Activated naive CD4-positive, alpha-beta T cell (primary cell): Measurements from ENCODE around the gene CEP72.
"Not testable (repeated sequence)": the region's sequence is repeated elsewhere in the genome, so short reads cannot be mapped to it uniquely, and the experiment has no call there.

Source experiments
- DNase-seq, 4 experiments: peaks; one replicate each; lab custom pipeline; 2025; lab: John Stamatoyannopoulos, UW

CEP72 gene

GRCh38 chr5:672329-673160 is 60.4 kb downstream of the CEP72 start:
- peak in 2 of 4 experiments; percentile 38 to 46 for DNase-seq

GRCh38 chr5:673161-673830 is 61.2 kb downstream of the CEP72 start:
- DNase-seq = no peak

DNA sequence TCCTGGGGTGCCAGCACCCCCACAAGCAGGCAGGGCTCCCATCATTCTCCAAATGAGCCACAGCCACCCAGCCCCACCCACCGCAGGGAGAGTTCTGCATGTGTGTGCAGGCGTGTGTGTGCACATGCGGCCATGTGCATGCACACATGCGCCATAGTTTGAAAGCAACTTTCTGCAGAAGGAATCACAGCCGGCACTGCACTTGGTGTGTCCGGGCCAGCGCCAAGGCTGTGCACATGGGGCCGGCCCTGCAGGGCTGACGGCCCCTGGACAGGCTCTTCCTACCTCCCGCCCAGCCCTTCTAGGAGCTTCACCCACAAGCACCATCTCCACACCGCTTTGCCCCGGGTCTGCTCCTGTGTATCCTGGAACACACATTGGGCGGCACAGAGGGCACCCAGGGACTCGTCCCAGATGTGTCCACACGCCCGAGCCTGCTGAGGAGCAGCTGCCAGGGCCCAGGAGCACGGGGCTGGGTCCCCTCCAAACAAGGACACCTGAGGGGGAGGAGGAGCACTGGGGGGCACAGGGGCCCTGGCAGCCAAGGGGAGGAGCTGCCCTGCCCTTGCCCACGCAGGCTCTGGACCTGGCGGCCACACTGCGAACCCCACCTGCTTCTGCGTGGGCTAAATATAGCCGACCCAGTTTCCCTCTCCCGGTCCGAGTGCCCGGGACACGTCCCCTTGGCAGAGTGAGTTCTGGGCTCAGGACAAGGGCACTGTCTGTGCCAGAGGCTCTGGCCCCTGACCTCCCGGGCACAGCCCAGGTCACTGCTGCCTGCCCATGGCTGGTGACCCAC is 61.9 kb downstream of the CEP72 start:
- no peak for DNase-seq

DNA sequence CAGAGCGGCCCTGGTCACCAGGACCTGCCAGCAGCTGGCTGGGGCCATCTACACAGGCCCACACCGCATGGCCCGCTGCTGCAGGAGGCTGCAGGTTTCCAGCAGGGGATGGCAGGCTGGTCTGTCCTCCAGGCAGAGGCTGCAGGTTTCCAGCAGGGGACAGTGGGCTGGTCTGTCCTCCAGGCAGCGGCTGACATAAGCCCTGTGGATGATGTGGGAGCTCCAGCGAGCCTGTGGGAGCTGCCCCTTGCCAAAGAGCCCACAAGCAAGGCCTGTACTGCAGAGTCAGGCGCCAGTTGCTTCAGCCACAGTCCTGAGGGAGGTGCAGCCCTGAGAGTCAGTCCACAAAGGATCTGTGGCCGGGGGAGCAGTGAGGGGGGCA is 62.5 kb downstream of the CEP72 start:
- DNase-seq = no peak

GRCh38 chr5:675111-675870 is 63.2 kb downstream of the CEP72 start:
- DNase-seq = no peak

DNA sequence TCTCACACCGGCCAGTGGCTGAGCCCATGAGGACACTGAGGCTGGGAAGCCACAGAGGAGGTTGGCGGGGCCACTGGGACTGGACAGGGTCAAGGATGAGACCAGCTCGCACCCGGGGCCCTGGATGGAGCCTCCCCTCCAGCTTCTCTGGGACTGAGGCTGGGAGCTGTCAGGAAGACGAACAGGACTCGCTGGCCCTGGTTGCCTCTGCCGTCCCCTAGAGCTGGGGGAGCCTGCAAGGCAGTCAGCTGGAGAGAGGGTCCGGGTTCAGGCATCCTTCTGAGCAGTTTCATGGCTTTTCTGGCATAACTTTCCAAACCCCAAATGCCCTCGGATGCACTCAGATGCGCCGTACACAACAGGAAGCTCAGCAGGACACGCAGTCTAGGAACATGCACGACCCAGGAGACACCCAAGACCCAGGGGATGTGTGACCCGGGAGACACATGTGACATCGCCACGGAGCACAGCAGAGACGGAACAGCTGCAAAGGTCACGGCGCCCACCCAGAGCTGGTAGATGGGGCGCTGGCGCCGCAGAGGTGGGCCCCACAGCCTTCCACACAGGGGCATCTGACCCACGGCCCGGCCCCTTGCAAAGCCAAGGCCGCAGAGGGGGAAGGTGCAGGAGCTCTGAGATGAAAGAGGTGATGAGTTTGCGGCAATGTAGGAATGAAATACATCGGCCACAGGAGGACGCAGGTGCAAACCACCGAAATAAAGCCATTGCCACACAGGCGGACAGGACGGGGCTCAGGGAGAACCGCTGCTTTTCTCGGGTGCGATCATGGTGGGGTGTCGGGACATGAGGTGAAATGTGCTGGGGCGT is 63.9 kb downstream of the CEP72 start:
- no peak for DNase-seq

DNA sequence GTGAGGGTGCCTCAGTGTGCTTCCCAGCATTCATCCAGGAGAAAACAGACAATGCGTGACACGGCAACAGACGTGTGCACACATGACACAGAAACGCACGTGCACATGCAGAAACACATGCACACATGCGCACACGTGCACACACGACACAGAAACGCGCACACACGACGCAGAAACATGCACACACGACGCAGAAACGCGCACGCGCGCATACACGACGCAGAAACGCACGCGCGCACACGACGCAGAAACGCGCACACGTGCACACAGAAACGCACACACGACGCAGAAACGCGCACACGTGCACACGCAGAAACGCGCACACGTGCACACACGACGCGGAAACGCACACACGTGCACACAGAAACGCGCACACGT is 64.5 kb downstream of the CEP72 start:
- no peak for DNase-seq

DNA sequence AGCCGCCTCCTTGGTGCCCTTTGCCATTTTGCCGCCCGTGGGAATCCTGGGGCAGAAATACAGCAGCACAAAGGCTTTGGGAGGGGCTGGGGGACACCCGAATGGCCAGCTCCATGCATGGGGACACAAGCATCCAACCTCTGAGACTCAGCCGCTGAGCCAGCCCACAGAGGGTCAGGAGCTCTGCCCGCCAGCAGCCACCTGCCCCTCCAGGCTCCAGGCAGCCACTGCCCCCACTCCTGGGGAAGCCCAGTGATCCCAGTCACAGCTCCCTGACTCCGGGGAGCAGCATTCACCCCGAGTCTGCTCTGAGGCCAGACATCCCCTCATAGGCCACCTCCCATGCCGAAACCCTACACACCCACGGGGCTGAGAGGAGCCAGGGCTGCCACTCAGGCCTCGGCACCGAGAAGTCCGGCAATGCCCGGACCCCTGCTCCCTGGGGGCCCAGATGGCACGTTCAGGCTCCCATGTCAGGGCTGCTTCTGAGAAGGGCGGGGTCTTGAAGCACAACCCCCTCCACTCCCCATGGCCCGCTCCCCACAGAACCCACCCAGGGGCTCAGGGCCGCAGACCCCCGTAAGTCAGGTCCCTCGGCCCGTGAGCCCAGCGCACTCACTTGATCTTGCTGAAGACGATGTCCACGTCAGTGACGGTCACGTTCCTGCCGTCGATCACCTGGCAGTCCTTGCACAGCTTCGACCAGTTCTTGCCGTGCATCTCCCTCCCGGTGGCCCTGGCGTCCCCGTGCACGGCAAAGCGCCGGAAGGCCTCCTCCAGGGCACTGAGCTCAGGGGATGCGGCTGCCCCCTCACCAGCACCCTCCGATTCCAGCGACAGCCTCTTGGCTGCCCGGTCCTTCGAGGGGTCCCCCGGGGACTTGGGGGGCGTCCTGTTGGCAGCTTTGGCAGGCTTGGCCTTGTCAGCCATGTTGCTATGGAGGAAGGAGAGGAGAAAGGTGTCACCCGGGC is 65.3 kb downstream of the CEP72 start:
- DNase-seq = no peak

- DNase-seq = not testable (repeated sequence)
These were observed 66.4 kb downstream of the CEP72 start for GRCh38 chr5:678521-678920.

DNA sequence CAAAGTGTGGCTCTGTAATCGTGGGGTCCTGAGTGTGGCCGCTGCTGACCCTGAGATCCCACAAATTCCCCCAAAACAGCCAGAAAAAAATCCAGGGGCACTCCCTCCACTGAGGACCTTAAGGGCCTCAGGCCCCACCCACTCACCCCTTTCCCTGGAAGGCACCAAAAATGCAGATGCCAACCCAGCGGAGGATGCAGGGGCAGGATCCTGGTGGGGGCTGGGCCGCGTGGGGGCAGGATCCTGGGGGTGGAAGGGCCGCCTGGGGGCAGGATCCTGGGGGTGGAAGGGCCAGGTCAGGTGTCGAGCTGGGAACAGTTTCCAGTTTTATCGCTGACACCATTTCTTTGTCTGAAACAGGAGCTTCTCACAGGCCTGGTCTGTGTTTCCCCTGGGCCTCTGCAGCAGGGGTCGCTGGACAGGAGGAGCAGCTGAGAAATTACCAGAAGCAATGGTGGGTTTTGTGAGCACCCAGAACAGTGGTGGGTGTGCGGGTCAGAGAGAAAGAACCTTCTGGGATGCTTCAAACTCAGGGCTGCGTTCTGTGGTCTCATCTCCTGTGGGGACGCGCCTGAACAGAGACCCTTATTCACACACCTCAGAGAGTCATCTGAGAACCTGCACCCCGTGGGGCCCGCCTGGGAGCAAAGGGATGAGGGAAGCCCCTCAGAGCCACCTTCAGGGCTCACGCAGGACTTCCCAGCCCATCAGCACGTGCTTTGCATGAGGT is 67.2 kb downstream of the CEP72 start:
- not testable (repeated sequence) for DNase-seq

DNA sequence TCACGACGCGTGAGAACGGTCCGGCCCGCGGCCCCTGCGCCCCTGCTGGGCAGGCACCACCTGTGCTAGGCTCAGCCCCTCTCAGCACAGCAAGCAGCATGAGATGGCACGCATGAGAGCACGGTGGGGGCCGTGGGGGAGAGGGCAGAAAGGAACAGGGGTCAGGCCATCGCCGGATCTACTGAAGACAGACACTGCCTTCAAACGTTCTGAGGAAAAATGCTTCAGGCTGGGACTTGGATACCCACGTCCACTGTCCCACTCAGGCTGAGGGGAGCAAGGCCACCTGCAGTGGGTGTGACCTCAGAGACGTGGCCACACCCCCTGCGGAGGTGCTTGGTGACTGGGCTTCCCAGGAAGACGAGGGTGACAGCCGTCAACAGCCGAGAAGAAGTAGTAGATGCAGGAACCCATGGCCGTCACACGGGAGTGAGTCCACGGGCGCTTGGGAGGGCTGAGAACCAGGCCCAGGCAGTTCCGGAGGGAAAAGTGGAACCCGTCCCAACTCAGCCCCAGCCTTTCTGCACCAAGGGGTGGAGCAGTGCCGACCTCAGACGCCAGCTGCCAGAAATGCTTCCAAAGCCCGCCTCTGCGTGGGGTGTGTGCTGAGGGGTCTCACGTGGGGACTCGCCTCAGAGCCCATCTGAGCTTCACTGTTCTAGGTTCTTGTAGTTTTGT is 68.1 kb downstream of the CEP72 start:
- DNase-seq = not testable (repeated sequence)

DNA sequence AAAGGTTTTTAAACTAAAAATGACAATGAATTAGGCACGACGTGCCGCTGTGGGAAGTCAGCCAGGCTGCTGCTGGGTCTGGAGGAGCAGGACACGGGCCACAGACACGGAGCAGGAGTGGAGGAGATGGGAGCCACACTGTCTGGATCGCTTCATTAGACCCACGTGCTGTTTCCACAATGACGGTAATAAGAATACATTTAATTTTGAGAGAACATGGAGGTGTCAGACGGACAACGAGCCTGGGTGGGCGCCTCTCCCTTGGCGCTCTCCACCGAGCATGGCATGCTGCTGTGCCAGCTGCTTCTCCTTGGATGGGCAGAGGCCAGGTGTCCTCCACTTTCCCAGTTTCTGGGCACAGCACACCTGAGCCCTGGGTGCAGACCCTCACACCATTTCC is 68.7 kb downstream of the CEP72 start:
- not testable (repeated sequence) for DNase-seq

DNA sequence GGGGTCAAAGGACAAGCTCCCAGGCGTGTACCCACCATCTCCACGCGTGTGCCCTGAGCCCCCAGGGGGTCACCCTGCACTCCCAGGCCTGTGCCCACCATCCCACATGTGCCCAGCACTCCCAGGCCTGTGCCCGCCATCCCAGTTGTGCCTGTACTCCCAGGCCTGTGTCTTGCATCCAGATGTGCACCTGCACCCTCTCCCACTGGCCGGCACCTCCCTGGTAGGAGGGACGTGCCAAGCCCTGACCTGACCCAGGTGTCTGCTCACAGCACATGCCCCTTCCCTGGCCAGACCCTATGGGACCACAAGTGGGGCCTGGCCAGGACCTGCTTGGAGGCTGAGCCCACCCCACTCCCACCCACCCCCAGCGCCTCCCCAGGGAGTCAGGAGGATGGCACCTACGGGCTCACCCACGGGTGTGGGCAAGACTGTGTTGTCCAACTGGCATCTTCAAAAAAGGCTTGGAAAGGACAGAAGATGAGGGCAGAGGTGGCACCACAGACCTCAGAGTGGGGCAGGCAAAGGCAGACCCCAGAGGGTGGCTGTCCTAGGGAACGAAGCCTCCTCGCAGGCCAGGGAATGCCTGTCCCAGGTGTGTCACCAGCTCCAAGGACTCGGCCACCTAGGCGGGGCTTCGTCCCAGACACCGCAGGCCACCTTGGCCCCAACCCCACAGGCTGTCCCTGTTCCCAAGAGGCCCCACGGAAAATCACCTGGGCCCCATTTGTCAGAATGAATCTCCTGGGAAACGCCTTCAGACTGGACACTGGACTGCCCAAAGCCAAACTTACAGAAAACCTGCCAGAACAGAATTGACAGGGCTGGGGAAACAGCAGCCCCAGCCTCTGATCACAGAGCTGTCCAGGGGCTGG is 69.4 kb downstream of the CEP72 start:
- not testable (repeated sequence) for DNase-seq

DNA sequence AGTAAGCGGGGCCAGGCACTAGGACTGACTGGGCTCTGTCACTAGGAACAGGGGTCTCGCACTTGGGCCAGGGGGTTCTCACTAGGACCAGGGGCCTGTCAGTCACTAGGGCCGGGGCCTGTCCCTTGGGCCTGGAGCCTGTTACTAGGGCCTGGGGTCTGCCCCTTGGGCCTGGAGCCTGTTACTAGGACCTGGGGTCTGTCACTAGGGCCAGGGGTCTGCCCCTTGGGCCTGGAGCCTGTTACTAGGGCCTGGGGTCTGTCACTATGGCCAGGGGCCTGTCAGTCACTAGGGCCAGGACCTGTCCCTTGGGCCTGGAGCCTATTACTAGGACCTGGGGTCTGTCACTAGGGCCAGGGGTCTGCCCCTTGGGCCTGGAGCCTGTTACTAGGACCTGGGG is 70.1 kb downstream of the CEP72 start:
- not testable (repeated sequence) for DNase-seq

DNA sequence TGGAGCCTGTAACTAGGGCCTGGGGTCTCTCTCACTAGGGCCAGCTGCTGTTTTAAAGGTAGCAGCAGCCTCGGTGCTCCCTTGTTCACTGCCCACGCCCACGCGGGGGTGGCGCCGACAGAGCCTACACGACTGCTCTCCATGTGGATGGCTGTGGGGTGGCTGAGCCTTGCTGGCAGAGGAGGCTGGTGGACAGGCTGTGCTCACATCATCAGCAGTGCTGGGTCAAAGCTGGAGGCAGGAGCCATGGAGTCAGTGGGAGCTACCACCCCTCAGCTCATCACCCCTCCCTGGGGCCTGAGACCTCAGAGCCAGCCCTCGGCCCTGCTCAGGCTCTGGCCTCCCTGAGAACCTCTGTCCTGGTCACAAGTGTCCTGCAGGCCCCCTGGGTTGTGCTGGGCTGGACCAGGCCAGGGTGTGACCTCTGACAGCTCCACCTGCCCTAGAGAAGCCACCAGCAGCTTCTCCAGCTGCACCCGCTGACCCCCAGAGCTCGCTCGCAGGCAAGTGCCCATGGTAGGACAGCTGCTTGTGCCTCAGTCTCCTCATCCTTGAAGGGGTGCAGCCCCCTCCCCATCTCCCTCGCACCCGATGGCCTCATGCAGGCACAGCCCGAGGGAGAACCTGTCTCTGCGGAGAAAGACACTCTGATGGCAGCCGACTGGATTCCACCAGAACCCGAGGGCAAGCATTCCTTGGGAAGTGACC is 70.7 kb downstream of the CEP72 start:
- not testable (repeated sequence) for DNase-seq

GRCh38 chr5:683551-684481 is 71.7 kb downstream of the CEP72 start:
- no peak for DNase-seq
